WERI-Rb-1 (cell line): ENCODE results near the gene MGST2.

Experiments used
- DNase-seq: peaks from one replicate; pipeline ENCODE4 v3.0.0-alpha.2; 2020
- H3K27ac ChIP-seq: fragments of 250-450 bp; sonication (Bioruptor Pico); 2 replicates; pipeline ENCODE4 v1.5.1; 2020; ENCODE audit warnings: mild to moderate bottlenecking, moderate library complexity
- H3K27me3 ChIP-seq: fragments of 250-450 bp; sonication (Bioruptor Pico); 2 replicates; pipeline ENCODE4 v1.5.1; 2021; ENCODE audit warnings: mild to moderate bottlenecking, low read depth, moderate library complexity; ENCODE audit not compliant: insufficient read depth, severe bottlenecking
- H3K36me3 ChIP-seq: fragments of 250-450 bp; sonication (Bioruptor Pico); 2 replicates; pipeline ENCODE4 v1.5.1; 2020; ENCODE audit warnings: mild to moderate bottlenecking, moderate library complexity
- H3K4me3 ChIP-seq: 2 replicates; pipeline ENCODE4 v1.5.1; 2011; ENCODE audit warnings: low read depth, mild to moderate bottlenecking, control low read depth, low read length
- H3K9me3 ChIP-seq: fragments of 250-450 bp; sonication (Bioruptor Pico); 2 replicates; pipeline ENCODE4 v1.5.1; 2021; ENCODE audit warnings: mild to moderate bottlenecking, moderate library complexity; ENCODE audit not compliant: severe bottlenecking
- CTCF ChIP-seq: IDR thresholded peaks from 2 replicates; pipeline ENCODE4 v1.5.1; 2011; ENCODE audit warnings: low read depth, mild to moderate bottlenecking, control low read depth, inconsistent platforms, low read length

The MGST2 gene

DNA sequence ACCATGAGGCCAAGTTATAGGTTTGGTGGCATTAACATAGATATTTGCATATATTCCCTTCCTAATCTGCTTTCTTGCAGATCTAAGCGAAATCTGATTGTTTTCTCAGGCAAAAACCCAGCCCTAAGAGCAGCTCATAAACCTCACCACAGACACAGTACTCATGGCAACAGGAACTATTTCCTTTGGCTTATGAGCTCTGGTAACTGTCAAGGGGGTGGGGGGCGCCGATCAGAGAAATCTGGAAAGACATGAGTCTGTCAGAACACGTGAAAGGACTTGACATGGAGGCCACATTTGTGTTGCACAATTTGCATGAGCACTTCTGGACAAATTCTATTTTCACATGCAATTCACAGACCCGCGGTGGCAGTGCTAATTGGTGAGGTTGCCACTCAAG is 83.7 kb downstream of the MGST2 start:
- no peaks in the 10 kb centered on the region for H3K27me3 ChIP-seq
- DNase-seq, result no peak
- H3K9me3 ChIP-seq, result no peaks in the 10 kb centered on the region
- H3K4me3 ChIP-seq, result no peak overlapping the region
- no peaks in the 10 kb centered on the region for H3K36me3 ChIP-seq
- no peak for TF ChIP-seq CTCF
- H3K27ac ChIP-seq, result no peak overlapping the region

DNA sequence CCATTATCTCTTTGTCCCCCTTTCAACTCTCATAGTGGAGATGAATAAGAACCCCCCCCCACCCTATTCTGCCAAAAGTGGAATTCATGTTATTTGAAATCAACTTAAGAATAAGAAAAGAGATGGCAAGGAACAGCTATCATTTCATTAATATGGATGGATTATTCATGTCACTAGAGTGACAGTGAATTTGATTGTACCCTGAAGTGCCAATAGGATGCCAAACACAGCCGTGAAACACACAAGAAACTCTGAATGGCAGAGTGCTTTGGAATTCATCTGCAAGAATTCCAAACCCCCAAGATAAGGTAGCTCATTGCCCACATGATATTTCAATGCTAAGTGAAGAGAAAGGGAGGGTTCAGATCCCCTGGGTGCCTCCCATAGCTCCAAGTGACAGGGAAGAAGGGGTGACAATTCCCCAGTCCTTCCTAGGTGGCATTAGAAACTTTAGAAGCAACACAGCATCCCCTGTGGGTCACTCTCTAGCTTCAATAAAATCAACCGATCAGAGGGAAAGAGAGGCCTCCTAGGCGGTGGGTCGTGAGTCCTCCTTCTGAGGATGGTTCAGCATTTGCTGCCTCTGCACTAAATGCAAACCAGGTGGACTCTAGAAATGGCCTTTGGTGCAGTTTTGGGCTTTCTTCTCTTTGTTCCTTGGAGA is 84.3 kb downstream of the MGST2 start:
- TF ChIP-seq CTCF, result no peak
- Histone ChIP-seq H3K4me3 (no peak overlapping the region), H3K27me3 (no peaks in the 10 kb centered on the region), H3K9me3 (no peaks in the 10 kb centered on the region), H3K36me3 (no peaks in the 10 kb centered on the region), H3K27ac (no peak overlapping the region)
- no peak for DNase-seq

DNA sequence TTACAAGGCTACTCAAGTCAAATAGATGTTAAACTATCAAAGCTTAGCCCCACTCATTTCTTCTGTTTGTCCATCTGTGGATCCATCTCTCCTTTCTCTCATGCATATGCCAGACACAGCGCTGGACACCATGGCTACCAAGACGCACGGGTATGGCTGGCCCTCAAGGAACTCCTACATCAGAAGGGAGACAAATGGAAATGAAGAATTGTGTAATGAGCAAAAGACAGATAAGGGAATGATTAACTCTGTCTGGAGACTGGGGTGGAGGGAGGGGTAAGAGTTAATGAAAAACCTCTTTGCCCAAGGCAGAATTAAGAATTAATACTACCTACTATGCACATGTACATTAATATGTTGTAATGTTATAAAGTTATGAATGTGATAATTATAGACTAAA is 88.1 kb downstream of the MGST2 start:
- no peak for DNase-seq
- TF ChIP-seq CTCF, result no peak
- Histone ChIP-seq H3K36me3 (no peaks in the 10 kb centered on the region), H3K9me3 (no peaks in the 10 kb centered on the region), H3K27me3 (no peaks in the 10 kb centered on the region), H3K27ac (no peak overlapping the region), H3K4me3 (no peak overlapping the region)
